ENCODE data around the gene AGXT.
"Not testable (repeated sequence)": the region's sequence is repeated elsewhere in the genome, so short reads cannot be mapped to it uniquely, and the experiment has no call there.

Gene AGXT

GRCh38 chr2:240834377-240834975, 34.1 kb upstream of the AGXT start:
- TF ChIP-seq, protein P1, sequence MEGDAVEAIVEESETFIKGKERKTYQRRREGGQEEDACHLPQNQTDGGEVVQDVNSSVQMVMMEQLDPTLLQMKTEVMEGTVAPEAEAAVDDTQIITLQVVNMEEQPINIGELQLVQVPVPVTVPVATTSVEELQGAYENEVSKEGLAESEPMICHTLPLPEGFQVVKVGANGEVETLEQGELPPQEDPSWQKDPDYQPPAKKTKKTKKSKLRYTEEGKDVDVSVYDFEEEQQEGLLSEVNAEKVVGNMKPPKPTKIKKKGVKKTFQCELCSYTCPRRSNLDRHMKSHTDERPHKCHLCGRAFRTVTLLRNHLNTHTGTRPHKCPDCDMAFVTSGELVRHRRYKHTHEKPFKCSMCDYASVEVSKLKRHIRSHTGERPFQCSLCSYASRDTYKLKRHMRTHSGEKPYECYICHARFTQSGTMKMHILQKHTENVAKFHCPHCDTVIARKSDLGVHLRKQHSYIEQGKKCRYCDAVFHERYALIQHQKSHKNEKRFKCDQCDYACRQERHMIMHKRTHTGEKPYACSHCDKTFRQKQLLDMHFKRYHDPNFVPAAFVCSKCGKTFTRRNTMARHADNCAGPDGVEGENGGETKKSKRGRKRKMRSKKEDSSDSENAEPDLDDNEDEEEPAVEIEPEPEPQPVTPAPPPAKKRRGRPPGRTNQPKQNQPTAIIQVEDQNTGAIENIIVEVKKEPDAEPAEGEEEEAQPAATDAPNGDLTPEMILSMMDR (conservative IDR thresholded peaks at IDR 0.05) = no peak
- H3K27ac ChIP-seq = no peak overlapping the region

DNA sequence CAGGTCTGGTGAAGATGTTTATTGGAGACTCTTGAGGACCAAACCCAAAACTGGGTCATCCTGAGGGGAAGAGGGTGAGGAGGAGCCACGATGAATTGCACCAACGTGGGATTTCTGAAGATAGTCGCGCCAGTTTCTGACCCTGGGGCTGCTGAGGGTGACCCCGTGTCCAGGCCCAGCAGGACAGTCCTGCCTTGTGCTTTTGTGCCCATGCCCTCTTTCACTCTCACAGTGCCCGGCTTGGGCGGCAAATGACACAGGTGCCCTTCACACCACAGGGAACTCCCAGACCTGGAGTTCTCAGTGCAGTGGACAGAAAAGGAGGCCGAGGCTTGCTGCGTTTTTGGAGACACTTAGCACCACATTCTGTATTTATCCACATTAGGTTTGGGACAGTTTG, 33.1 kb upstream of the AGXT start:
- TF ChIP-seq, protein P1 (conservative IDR thresholded peaks at IDR 0.05) = no peak
- H3K27ac ChIP-seq = no peak overlapping the region

DNA sequence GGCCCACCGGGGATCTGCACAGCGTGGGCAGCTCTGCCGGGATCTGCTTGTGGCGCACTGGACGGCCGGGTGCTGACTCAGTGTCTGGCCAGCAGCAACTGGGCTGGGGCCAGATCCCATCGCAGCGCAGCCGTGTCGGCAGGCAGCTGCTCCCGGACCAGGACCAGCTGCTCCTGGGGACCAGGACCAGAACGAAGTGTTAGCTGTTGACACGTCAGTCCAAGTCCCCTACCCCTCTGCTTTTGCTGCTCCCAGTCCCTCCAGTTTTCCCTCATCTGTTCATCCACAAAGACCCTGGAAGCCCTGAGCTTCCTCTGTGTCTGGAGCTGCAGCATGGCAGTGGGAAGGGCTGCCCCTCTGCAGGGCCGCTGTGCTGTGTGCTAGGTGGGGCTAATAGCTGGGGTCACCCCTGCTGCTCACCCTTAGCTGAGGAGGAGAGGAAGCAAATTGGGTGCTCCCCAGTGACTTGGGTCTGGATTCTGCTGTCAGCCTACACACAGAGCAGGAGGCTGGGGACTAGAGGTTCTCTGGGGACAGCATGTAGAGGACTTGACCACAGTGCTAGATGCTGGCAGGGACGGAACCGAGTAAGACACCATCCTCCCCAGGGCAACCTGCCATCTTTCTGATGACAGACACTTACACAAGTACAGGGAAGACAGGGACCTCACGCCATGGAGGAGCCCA, 31.7 kb upstream of the AGXT start:
- TF ChIP-seq, protein P1 (conservative IDR thresholded peaks at IDR 0.05) = no peak

DNA sequence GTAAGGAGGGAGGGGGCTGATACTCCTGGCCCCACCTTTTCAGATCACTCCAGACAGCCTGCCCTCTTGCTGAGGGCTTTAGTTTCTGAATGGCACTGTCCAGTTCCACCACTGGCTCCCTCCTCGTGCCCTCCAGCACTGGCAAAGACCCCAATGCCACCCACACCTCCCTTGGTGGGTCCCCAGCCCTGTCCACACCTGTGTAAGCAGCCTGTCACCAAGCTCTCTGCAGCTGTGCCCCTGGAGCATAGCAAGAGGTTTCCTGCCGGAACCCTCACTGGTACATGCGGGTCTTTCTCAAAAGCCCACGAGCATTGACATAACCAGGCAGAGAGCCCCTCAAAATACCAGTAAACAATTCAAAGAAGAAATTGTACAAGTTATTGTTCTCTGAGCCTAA, 31.0 kb upstream of the AGXT start:
- no peak overlapping the region for H3K27ac ChIP-seq
- TF ChIP-seq, protein P1 (conservative IDR thresholded peaks at IDR 0.05) = no peak

More for the DNA sequence above, 31.7 kb upstream of the AGXT start:
- H3K27ac ChIP-seq = no peak overlapping the region

DNA sequence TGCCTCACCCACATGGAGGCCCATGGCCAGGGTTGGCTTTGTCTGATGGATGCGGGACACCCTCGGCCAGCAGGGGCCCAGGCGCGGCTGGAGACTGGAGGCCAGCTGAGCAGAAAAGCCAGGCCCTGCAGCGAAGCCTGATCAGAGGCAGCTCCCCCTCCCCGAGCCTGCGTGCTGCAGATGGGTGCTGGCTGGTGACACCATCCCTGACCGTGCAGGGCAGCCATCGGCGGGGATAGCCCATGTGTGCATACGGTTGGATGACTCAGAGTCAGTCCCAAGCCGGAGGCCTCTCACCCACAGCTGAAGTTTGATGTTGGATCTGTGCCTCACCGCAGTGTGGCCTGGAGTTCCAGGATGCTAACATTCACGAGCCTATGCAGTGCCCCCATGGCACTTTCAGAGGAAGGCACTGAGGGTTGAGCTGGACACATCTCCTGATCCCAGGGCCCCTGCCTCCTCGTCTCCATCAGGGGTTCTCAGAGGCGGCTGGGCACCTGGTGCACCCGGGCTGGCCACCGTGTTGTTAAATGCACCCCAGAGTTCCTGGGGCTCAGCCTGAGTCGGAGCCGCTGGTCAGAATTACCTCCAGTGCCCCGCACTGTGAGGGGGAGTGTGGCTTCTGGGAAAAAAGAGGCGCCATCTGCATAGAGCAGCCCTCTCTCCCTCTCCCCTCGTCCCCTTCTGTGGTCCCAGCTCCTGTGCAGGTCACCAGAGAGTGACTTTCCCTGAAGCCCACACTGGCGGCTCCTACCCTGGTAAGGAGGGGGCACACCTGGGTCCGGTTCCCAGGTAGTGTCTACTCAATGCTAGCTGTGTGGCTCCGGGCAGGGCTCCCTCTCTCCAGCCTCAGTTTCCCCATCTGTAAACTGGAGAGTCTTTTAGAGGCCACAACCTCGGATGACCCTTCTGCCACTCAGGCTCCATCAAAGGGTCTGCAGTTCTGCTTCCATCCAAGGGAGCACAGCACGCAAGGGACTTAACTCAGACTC, 29.2 kb upstream of the AGXT start:
- no peak overlapping the region for H3K27ac ChIP-seq
- TF ChIP-seq, protein P1 (conservative IDR thresholded peaks at IDR 0.05) = no peak

- TF ChIP-seq, protein P1 (conservative IDR thresholded peaks at IDR 0.05) = peak; percentile 89
- no peak overlapping the region for H3K27ac ChIP-seq
These were observed 28.1 kb upstream of the AGXT start for GRCh38 chr2:240840435-240841060.

DNA sequence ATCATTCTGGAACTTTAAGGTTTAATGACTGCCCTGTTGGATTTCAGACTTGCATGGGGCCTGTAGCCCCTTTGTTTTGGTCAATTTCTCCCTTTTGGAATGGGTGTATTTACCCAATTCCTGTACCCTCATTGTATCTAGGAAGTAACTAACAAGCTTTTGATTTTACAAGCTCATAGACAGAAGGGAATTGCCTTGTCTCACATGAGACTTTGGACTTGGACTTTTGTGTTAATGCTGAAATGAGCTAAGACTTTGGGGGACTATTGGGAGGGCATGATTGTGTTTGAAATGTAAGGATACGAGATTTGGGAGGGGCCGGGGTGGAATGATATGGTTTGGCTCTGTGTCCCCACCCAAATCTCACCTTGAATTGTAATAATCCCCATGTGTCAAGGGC, 22.3 kb upstream of the AGXT start:
- not testable (repeated sequence) for H3K27ac ChIP-seq

All from VCaP (cell line).